Measurements from ENCODE around the gene PCGF1. TPM values are rescaled to one million over a fixed set of nuclear protein-coding genes. Genes with fewer than 3 reads are reported as not detected.
A peak's percentile ranks its signal among the peaks of the same experiment; 100 is the strongest.

PCGF1 gene
- total and polyA plus RNA-seq, 2 of the 13 experiments (the other 11 are each of a cell fraction or from before 2014, with no cell fraction given), result 20.4 to 22.6 TPM

DNA sequence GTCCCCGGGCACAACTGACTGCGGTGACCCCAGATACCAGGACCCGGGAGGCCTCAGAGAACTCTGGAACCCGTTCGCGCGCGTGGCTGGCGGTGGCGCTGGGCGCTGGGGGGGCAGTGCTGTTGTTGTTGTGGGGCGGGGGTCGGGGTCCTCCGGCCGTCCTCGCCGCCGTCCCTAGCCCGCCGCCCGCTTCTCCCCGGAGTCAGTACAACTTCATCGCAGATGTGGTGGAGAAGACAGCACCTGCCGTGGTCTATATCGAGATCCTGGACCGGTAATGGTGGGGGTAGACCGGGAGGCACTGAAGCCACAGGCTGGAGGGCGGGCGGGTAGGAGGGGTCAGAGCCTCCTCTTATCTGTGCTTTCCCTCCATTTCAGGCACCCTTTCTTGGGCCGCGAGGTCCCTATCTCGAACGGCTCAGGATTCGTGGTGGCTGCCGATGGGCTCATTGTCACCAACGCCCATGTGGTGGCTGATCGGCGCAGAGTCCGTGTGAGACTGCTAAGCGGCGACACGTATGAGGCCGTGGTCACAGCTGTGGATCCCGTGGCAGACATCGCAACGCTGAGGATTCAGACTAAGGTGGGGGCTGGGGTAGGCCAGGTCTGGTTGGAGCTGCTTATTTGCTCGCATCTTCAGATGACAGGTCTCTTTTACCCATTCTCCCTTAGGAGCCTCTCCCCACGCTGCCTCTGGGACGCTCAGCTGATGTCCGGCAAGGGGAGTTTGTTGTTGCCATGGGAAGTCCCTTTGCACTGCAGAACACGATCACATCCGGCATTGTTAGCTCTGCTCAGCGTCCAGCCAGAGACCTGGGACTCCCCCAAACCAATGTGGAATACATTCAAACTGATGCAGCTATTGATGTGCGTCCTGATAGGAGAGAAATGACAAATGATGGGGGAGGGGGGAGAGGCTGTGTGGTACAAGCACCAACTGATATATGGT, 23.0 kb upstream of the PCGF1 start:
- Histone ChIP-seq H3K9me3 (ENCODE audit: low read length) (no peaks in the 10 kb centered on the region), H3K4me1 (ENCODE audit: insufficient read depth, low read length) (peaks cover 46% of the 10 kb centered on the region), H3K4me3 (replicated peaks in 1 of 3; ENCODE audit: insufficient read depth in 1 of 3, low read depth in 2 of 3, low read length in 3 of 3) (peak overlapping the region; percentile 84 to 100 (median 100)), H3K27me3 (ENCODE audit: control insufficient read depth in 1 of 2, insufficient read depth in 2 of 2, low read length in 2 of 2) (no peaks in the 10 kb centered on the region; a peak in 1 of 5 replicates), H3K36me3 (replicated peaks in 1 of 2; ENCODE audit: control insufficient read depth in 1 of 2, insufficient read depth in 2 of 2, low read length in 2 of 2) (peaks cover 19 to 33% of the 10 kb centered on the region in 2 experiments), H3K4me2 (ENCODE audit: low read depth, low read length) (peak overlapping the region; percentile 88), H3K79me2 (ENCODE audit: insufficient read depth, low read length) (peaks cover 36% of the 10 kb centered on the region), H3K27ac (ENCODE audit: extremely low read length, insufficient read depth, low read length) (peak overlapping the region; percentile 95), H2AFZ (ENCODE audit: low read length) (no peak overlapping the region), H3K9ac (ENCODE audit: insufficient read depth, low read depth, low read length) (peak overlapping the region; percentile 99), H4K20me1 (ENCODE audit: insufficient read depth, low read length) (no peaks in the 10 kb centered on the region)
- ATAC-seq, result peak; percentile 8
- CTCF ChIA-PET (ENCODE audit: low intra/inter-chr PET ratio, low total read pairs), result interaction anchor here (1.5 to 1.9 kb wide), 2 partner anchors 23 to 47 kb away, joined by 3 to 5 read pairs; partner anchors contain the start of genes CCDC142, PCGF1 and TTC31
- no peak for DNase-seq (ENCODE audit: low spot score)
- POLR2A ChIA-PET, result interaction anchor here (0.6 to 5.9 kb wide), 25 partner anchors 8 to 352 kb away, joined by 3 to 93 read pairs (median 6); partner anchors contain the start of genes CCDC142, INO80B, LBX2 and LOXL3
- FAIRE-seq, result no peak
- in situ Hi-C loops (cut with HindIII; ENCODE audit: extremely low pct_ligation_motif_present, low pct_unique_long_range_greater_than_20kb) (no loop called here), intact Hi-C loops (cut with micrococcal nuclease; ENCODE audit: unreplicated experiment) (no loop called here)
- no TSS peak for BruUV-seq (replicated peaks)
- 48% methylated on average over 33 of the region's 54 CpGs for WGBS (ENCODE audit: low lambda C conversion rate)
- TF ChIP-seq PRPF4 (IDR thresholded peaks at IDR 0.05; ENCODE audit: low read depth, low read length, poor library complexity, severe bottlenecking) (peak; percentile 92), ZNF740 (CRISPR knock-in tag; IDR thresholded peaks at IDR 0.05) (peak; percentile 60), ZFP90 (CRISPR knock-in tag; IDR thresholded peaks at IDR 0.05; ENCODE audit: borderline replicate concordance) (no peak), ZNF556 (CRISPR knock-in tag; IDR thresholded peaks at IDR 0.05; ENCODE audit: borderline replicate concordance) (0 out of 2 replicates have a peak, but pooled peaks have one; percentile 2), ZNF589 (CRISPR knock-in tag; conservative IDR thresholded peaks at IDR 0.05) (peak; percentile 57; the same call in 1 of the 2 replicates), ZNF446 (CRISPR knock-in tag; IDR thresholded peaks at IDR 0.05) (0 out of 2 replicates have a peak, but pooled peaks have one; percentile 30), E2F5 (CRISPR knock-in tag; conservative IDR thresholded peaks at IDR 0.05) (no peak), ZBTB38 (CRISPR knock-in tag; IDR thresholded peaks at IDR 0.05) (peak; percentile 98), PITX1 (CRISPR knock-in tag; IDR thresholded peaks at IDR 0.05) (0 out of 2 replicates have a peak, but pooled peaks have one; percentile 23), SKIL (CRISPR knock-in tag; IDR thresholded peaks at IDR 0.05; ENCODE audit: borderline replicate concordance) (0 out of 2 replicates have a peak, but pooled peaks have one; percentile 31), ZNF816 (CRISPR knock-in tag; IDR thresholded peaks at IDR 0.05; ENCODE audit: borderline replicate concordance) (peak; percentile 15; the same call in 1 of the 2 replicates)
